ENCODE results near the gene HEPACAM.
"Not testable (repeated sequence)": the region's sequence is repeated elsewhere in the genome, so short reads cannot be mapped to it uniquely, and the experiment has no call there.

HEPACAM gene

DNA sequence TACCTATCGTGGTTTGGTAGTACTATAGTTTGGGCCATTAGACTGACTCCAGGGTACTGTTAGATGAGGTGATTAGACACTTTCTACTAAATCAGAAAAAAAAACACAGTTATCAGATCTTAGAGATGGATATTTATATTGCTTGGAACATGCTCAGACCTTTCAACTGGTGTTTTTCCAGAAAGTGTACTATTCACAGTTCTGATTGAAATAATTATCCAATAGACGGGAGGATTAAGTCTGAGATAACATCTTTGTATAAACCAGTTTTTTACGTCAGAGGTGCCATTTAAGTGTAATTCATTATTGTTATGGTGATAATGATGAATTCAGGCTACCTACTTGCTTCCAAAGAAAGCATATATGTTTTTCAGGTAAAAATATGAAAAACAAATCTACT is 40.7 kb upstream of the HEPACAM start:
- H3K27me3 ChIP-seq (replicated peaks in 2 of 5; ENCODE audit: control insufficient read depth in 4 of 5, insufficient read depth in 5 of 5, low read length in 4 of 5) = no peaks in the 10 kb centered on the region
- H3K36me3 ChIP-seq (ENCODE audit: control insufficient read depth in 4 of 4, insufficient read depth in 4 of 4, low read length in 3 of 4) = peaks cover 0 to 15% (median 1%) of the 10 kb centered on the region in 4 experiments
- no peak overlapping the region for H3K4me3 ChIP-seq (ENCODE audit: control insufficient read depth in 1 of 7, extremely low read depth in 1 of 7, insufficient read depth in 4 of 7, low read depth in 2 of 7, low read length in 6 of 7)
- H3K27ac ChIP-seq (ENCODE audit: insufficient read depth in 1 of 2, low read depth in 1 of 2, low read length in 2 of 2, poor library complexity in 1 of 2, severe bottlenecking in 2 of 2) = no peak overlapping the region
- H3K4me1 ChIP-seq (ENCODE audit: control extremely low read depth in 1 of 4, control insufficient read depth in 4 of 4, insufficient read depth in 4 of 4, low read length in 3 of 4) = no peaks in the 10 kb centered on the region
- WGBS (ENCODE audit: insufficient coverage) = no CpG with 5 or more reads among the region's 3 CpGs
- peaks cover 0 to 20% (median under 1%) of the 10 kb centered on the region in 5 experiments for H3K9me3 ChIP-seq (ENCODE audit: control extremely low read depth in 1 of 5, control insufficient read depth in 4 of 5, insufficient read depth in 2 of 5, low read depth in 1 of 5, low read length in 4 of 5)
- CTCF ChIA-PET = no interaction called here
- no peak for DNase-seq
- POLR2A ChIA-PET = interaction anchor here (0.7 kb wide), 1 partner anchor 23 kb away, joined by 3 read pairs; the partner anchor contains the start of gene CCDC15

DNA sequence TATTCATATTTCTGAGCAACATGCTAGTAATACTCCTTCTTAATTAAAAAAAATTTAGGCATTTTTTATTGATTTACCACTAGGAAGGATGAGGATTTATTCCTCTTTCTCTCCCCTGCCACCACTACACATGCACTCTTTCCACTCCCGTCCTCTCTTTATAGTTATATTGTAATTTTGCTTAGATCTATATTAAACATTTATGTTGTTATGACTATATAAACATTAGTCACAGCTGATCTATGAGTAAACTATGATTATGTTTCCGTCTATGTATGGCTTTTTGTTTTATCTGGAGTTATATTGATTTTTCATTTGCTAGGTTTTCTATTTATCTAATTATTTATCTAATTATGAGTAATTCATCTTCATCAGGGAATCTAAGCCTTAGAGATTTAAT is 36.0 kb upstream of the HEPACAM start:
- Histone ChIP-seq H3K27me3 (replicated peaks in 2 of 5; ENCODE audit: control insufficient read depth in 4 of 5, insufficient read depth in 5 of 5, low read length in 4 of 5) (no peaks in the 10 kb centered on the region), H3K4me3 (ENCODE audit: control insufficient read depth in 1 of 7, extremely low read depth in 1 of 7, insufficient read depth in 4 of 7, low read depth in 2 of 7, low read length in 6 of 7) (no peak overlapping the region), H3K9me3 (ENCODE audit: control extremely low read depth in 1 of 5, control insufficient read depth in 4 of 5, insufficient read depth in 2 of 5, low read depth in 1 of 5, low read length in 4 of 5) (no peaks in the 10 kb centered on the region), H3K36me3 (ENCODE audit: control insufficient read depth in 4 of 4, insufficient read depth in 4 of 4, low read length in 3 of 4) (no peaks in the 10 kb centered on the region), H3K4me1 (ENCODE audit: control extremely low read depth in 1 of 4, control insufficient read depth in 4 of 4, insufficient read depth in 4 of 4, low read length in 3 of 4) (no peaks in the 10 kb centered on the region), H3K27ac (ENCODE audit: insufficient read depth in 1 of 2, low read depth in 1 of 2, low read length in 2 of 2, poor library complexity in 1 of 2, severe bottlenecking in 2 of 2) (no peak overlapping the region)
- DNase-seq = no peak
- POLR2A ChIA-PET = no interaction called here
- WGBS (ENCODE audit: insufficient coverage) = no CpG with 5 or more reads among the region's 2 CpGs
- CTCF ChIA-PET = interaction anchor here (0.6 kb wide), 1 partner anchor 119 kb away, joined by 3 read pairs; no protein-coding TSS in a partner anchor

DNA sequence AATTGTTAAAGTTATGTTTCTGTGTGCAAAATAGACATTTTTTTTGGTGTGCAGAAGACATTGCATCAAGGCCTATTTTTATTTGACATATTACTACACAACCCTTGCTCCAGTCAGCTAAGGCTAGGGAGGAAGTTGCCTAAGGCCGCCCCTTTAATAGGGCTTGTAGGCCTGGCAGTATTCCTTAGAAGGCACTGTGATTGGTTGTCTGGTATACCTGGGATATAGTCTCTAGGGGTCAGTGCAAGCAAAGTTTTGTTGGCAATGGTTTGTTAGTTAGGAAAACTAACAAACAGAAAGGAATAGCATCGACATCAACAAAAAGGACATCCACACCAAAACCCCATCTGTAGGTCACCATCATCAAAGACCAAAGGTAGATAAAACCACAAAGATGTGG is 35.1 kb upstream of the HEPACAM start:
- Histone ChIP-seq H3K4me1 (ENCODE audit: control extremely low read depth in 1 of 4, control insufficient read depth in 4 of 4, insufficient read depth in 4 of 4, low read length in 3 of 4) (no peaks in the 10 kb centered on the region), H3K4me3 (ENCODE audit: control insufficient read depth in 1 of 7, extremely low read depth in 1 of 7, insufficient read depth in 4 of 7, low read depth in 2 of 7, low read length in 6 of 7) (no peak overlapping the region), H3K9me3 (ENCODE audit: control extremely low read depth in 1 of 5, control insufficient read depth in 4 of 5, insufficient read depth in 2 of 5, low read depth in 1 of 5, low read length in 4 of 5) (no peaks in the 10 kb centered on the region), H3K36me3 (ENCODE audit: control insufficient read depth in 4 of 4, insufficient read depth in 4 of 4, low read length in 3 of 4) (no peaks in the 10 kb centered on the region), H3K27me3 (replicated peaks in 2 of 5; ENCODE audit: control insufficient read depth in 4 of 5, insufficient read depth in 5 of 5, low read length in 4 of 5) (no peaks in the 10 kb centered on the region), H3K27ac (ENCODE audit: insufficient read depth in 1 of 2, low read depth in 1 of 2, low read length in 2 of 2, poor library complexity in 1 of 2, severe bottlenecking in 2 of 2) (no peak overlapping the region)
- ChIA-PET CTCF (no interaction called here), POLR2A (no interaction called here)
- DNase-seq = no peak
- WGBS (ENCODE audit: insufficient coverage) = no CpG with 5 or more reads among the region's 2 CpGs

DNA sequence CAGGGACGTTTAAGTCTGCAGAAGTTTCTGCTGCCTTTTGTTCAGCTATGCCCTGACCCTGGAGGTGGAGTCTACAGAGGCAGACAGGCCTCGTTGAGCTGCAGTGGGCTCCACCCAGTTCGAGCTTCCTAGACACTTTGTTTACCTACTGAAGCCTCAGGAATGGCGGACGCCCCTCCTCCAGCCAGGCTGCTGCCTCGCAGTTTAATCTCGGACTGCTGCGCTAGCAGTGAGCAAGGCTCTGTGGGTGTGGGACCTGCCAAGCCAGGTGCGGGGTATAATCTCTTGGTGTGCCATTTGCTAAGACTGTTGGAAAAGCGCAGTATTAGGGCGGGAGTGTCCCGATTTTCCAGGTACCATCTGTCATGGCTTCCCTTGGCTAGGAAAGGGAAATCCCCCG is 32.4 kb upstream of the HEPACAM start:
- H3K4me1 ChIP-seq (ENCODE audit: control extremely low read depth in 1 of 4, control insufficient read depth in 4 of 4, insufficient read depth in 4 of 4, low read length in 3 of 4); DNase-seq; H3K27ac ChIP-seq (ENCODE audit: insufficient read depth in 1 of 2, low read depth in 1 of 2, low read length in 2 of 2, poor library complexity in 1 of 2, severe bottlenecking in 2 of 2); POLR2A ChIA-PET; H3K4me3 ChIP-seq (ENCODE audit: control insufficient read depth in 1 of 7, extremely low read depth in 1 of 7, insufficient read depth in 4 of 7, low read depth in 2 of 7, low read length in 6 of 7); H3K27me3 ChIP-seq (replicated peaks in 2 of 5; ENCODE audit: control insufficient read depth in 4 of 5, insufficient read depth in 5 of 5, low read length in 4 of 5); H3K36me3 ChIP-seq (ENCODE audit: control insufficient read depth in 4 of 4, insufficient read depth in 4 of 4, low read length in 3 of 4); H3K9me3 ChIP-seq (ENCODE audit: control extremely low read depth in 1 of 5, control insufficient read depth in 4 of 5, insufficient read depth in 2 of 5, low read depth in 1 of 5, low read length in 4 of 5): not testable (repeated sequence)
- WGBS (ENCODE audit: insufficient coverage) = 97% methylated on average over 12 of the region's 13 CpGs
- CTCF ChIA-PET = interaction anchor here (1.7 to 1.8 kb wide), 2 partner anchors 174 to 378 kb away, joined by 4 to 5 read pairs; no protein-coding TSS in a partner anchor

DNA sequence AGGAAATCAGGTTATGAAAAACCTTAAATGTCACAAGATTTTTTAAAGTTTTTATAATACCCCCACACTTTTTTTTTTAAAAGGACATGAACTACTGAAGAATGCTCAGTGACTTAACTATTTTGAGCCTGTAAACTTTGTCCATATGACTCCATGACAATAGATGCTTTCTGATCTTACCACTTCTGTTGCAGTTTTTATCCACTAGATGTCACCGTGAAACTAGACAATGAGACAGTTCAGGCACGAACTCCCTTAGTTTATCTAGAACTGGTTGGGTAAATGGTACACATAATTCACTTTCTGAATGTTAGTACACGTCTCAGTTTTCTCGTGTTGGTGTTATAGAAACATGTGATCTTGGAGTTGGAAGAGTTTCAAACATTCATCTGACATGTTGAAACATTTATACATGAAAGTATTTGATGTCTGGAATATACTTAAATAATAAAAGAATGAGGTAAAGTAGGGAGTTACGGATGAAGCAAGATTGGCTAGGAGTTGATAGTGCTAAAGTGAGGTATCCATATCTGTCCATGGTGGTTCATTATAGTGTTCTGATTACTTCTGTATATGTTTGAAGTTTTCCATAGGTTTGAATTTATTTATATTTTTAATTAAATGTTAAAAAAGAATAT is 26.2 kb upstream of the HEPACAM start:
- H3K9me3 ChIP-seq (ENCODE audit: control extremely low read depth in 1 of 5, control insufficient read depth in 4 of 5, insufficient read depth in 2 of 5, low read depth in 1 of 5, low read length in 4 of 5) = no peaks in the 10 kb centered on the region
- DNase-seq = peak; percentile 81 to 89 (median 88)
- ChIA-PET CTCF (interaction anchor here (1.9 to 3.5 kb wide), 2 partner anchors 180 to 383 kb away, joined by 5 to 9 read pairs; no protein-coding TSS in a partner anchor), POLR2A (no interaction called here)
- H3K27me3 ChIP-seq (replicated peaks in 2 of 5; ENCODE audit: control insufficient read depth in 4 of 5, insufficient read depth in 5 of 5, low read length in 4 of 5) = no peaks in the 10 kb centered on the region
- no peak overlapping the region for H3K27ac ChIP-seq (ENCODE audit: insufficient read depth in 1 of 2, low read depth in 1 of 2, low read length in 2 of 2, poor library complexity in 1 of 2, severe bottlenecking in 2 of 2)
- H3K36me3 ChIP-seq (ENCODE audit: control insufficient read depth in 4 of 4, insufficient read depth in 4 of 4, low read length in 3 of 4) = peaks cover 0 to 4% (median 0%) of the 10 kb centered on the region in 4 experiments
- no peak overlapping the region for H3K4me3 ChIP-seq (ENCODE audit: control insufficient read depth in 1 of 7, extremely low read depth in 1 of 7, insufficient read depth in 4 of 7, low read depth in 2 of 7, low read length in 6 of 7)
- WGBS (ENCODE audit: insufficient coverage) = 100% methylated on average over 1 of the region's 5 CpGs
- no peaks in the 10 kb centered on the region for H3K4me1 ChIP-seq (ENCODE audit: control extremely low read depth in 1 of 4, control insufficient read depth in 4 of 4, insufficient read depth in 4 of 4, low read length in 3 of 4)

DNA sequence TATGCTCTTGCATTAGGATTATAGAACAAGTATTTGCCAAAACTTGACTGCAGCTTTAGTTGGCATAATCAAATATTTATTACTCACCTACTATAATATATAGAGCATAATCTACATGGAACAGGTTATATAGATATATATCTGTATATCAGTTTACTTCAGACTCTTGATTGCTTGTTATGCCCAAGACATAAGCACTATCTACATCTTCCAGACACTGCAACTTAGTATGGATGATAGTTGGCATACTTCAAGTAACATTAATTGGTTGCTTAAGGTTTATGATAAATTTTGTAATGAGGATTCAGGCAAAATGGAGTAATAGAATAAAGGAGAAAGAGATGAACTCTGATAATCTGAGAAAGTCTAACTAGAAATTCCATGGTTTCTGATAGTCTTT is 19.2 kb upstream of the HEPACAM start:
- H3K27me3 ChIP-seq (replicated peaks in 2 of 5; ENCODE audit: control insufficient read depth in 4 of 5, insufficient read depth in 5 of 5, low read length in 4 of 5) = no peaks in the 10 kb centered on the region
- ChIA-PET POLR2A (no interaction called here), CTCF (interaction anchor here (0.9 to 3.4 kb wide), 2 partner anchors 29 to 57 kb away, joined by 3 to 11 read pairs; partner anchors contain the start of gene ROBO4)
- DNase-seq = peak in 1 of 3 donors; percentile 21
- peak overlapping the region in 2 of 7 experiments; percentile 83 to 93 for H3K4me3 ChIP-seq (ENCODE audit: control insufficient read depth in 1 of 7, extremely low read depth in 1 of 7, insufficient read depth in 4 of 7, low read depth in 2 of 7, low read length in 6 of 7)
- H3K27ac ChIP-seq (ENCODE audit: insufficient read depth in 1 of 2, low read depth in 1 of 2, low read length in 2 of 2, poor library complexity in 1 of 2, severe bottlenecking in 2 of 2) = no peak overlapping the region
- H3K4me1 ChIP-seq (ENCODE audit: control extremely low read depth in 1 of 4, control insufficient read depth in 4 of 4, insufficient read depth in 4 of 4, low read length in 3 of 4) = peaks cover 3 to 23% (median 15%) of the 10 kb centered on the region in 4 experiments
- H3K36me3 ChIP-seq (ENCODE audit: control insufficient read depth in 4 of 4, insufficient read depth in 4 of 4, low read length in 3 of 4) = peaks cover 0 to 5% (median 0%) of the 10 kb centered on the region in 4 experiments
- no peaks in the 10 kb centered on the region for H3K9me3 ChIP-seq (ENCODE audit: control extremely low read depth in 1 of 5, control insufficient read depth in 4 of 5, insufficient read depth in 2 of 5, low read depth in 1 of 5, low read length in 4 of 5)

DNA sequence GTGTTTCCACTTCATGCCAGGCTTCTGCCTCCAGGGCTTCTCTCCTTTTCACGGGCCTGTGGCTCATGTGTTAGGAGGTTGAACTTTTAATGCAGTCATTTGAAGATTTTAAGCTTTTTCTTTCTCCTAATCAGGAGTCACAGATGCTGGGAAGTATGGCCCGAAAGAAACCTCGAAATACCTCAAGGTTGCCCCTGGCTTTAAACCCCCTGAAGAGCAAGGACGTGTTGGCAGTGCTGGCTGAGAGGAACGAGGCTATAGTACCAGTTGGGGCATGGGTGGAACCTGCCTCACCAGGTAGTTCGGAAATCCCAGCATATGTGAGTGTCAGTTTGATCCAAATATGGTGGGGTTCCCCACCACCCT is 18.7 kb upstream of the HEPACAM start:
- CTCF ChIA-PET = interaction anchor here (1.0 to 3.4 kb wide), 4 partner anchors 12 to 164 kb away, joined by 3 to 11 read pairs (median 4); partner anchors contain the start of gene ROBO4
- Histone ChIP-seq H3K27me3 (replicated peaks in 2 of 5; ENCODE audit: control insufficient read depth in 4 of 5, insufficient read depth in 5 of 5, low read length in 4 of 5) (no peaks in the 10 kb centered on the region), H3K36me3 (ENCODE audit: control insufficient read depth in 4 of 4, insufficient read depth in 4 of 4, low read length in 3 of 4) (peaks cover 0 to 5% (median 0%) of the 10 kb centered on the region in 4 experiments), H3K27ac (ENCODE audit: insufficient read depth in 1 of 2, low read depth in 1 of 2, low read length in 2 of 2, poor library complexity in 1 of 2, severe bottlenecking in 2 of 2) (peak overlapping the region; percentile 78 to 89), H3K9me3 (ENCODE audit: control extremely low read depth in 1 of 5, control insufficient read depth in 4 of 5, insufficient read depth in 2 of 5, low read depth in 1 of 5, low read length in 4 of 5) (no peaks in the 10 kb centered on the region), H3K4me3 (ENCODE audit: control insufficient read depth in 1 of 7, extremely low read depth in 1 of 7, insufficient read depth in 4 of 7, low read depth in 2 of 7, low read length in 6 of 7) (peak overlapping the region in 6 of 7 experiments; percentile 77 to 93 (median 86)), H3K4me1 (ENCODE audit: control extremely low read depth in 1 of 4, control insufficient read depth in 4 of 4, insufficient read depth in 4 of 4, low read length in 3 of 4) (peaks cover 3 to 23% (median 15%) of the 10 kb centered on the region in 4 experiments)
- DNase-seq = peak in 2 of 3 donors; percentile 40 to 54
- POLR2A ChIA-PET = no interaction called here
- WGBS (ENCODE audit: insufficient coverage) = 37% methylated on average over 4 of the region's 6 CpGs

Data from common myeloid progenitor, CD34-positive (primary cell).